BJ (cell line): ENCODE results near the gene PACS1. TPM values are rescaled to one million over a fixed set of nuclear protein-coding genes. Genes with fewer than 3 reads are reported as not detected.

Source experiments
- CTCF ChIA-PET: fragments of 350-600 bp; formaldehyde crosslinking; extraction: SDS; loops from one replicate; lab custom pipeline; 2021; ENCODE audit warnings: antibody characterized with exemption, inconsistent platforms; lab: Yijun Ruan, JAX
- POLR2A ChIA-PET: fragments of 300-600 bp; sonication (Branson Sonifier 250); formaldehyde crosslinking; extraction: SDS; loops from one replicate; lab custom pipeline; 2021; ENCODE audit warnings: antibody characterized with exemption; lab: Charles Lee
- DNase-seq: peaks from one replicate; pipeline ENCODE4 v3.0.0-alpha.2; 2011; ENCODE audit warnings: low read depth
- H3K27me3 ChIP-seq: 2 replicates; pipeline ENCODE4 v1.6.0; 2011; ENCODE audit warnings: low read length; ENCODE audit not compliant: control insufficient read depth, insufficient read depth
- H3K36me3 ChIP-seq: 2 replicates; pipeline ENCODE4 v1.5.1; 2011; ENCODE audit warnings: low read length; ENCODE audit not compliant: control insufficient read depth, insufficient read depth
- H3K4me3 ChIP-seq: 2 replicates; pipeline ENCODE4 v1.5.1; 2011; ENCODE audit warnings: low read depth, mild to moderate bottlenecking, control low read depth, low read length
- CTCF ChIP-seq: IDR thresholded peaks from 2 replicates; pipeline ENCODE4 v1.5.1; 2011; ENCODE audit warnings: low read depth, mild to moderate bottlenecking, control low read depth, inconsistent platforms, low read length, moderate library complexity; ENCODE audit not compliant: insufficient read depth
- polyA plus RNA-seq: library from polyadenylated mRNA; depleted of rRNA; stranded (reverse); fragments of >200 nt; gene quantifications from 2 replicates; pipeline ENCODE4 v1.2.3, GENCODE V29; 2011

Gene PACS1
- polyA plus RNA-seq, 1 experiment = 34.3 TPM

GRCh38 chr11:66207816-66208215 is 137.7 kb downstream of the PACS1 start:
- no peak for TF ChIP-seq CTCF
- POLR2A ChIA-PET = no interaction called here
- CTCF ChIA-PET = interaction anchor here (1.1 to 2.8 kb wide), 2 partner anchors 15 to 140 kb away, joined by 3 to 17 read pairs; no protein-coding TSS in a partner anchor
- DNase-seq = no peak
- H3K27me3 ChIP-seq = no peaks in the 10 kb centered on the region
- peaks cover 9% of the 10 kb centered on the region for H3K36me3 ChIP-seq
- H3K4me3 ChIP-seq = no peak overlapping the region

GRCh38 chr11:66211100-66211499 is 141.0 kb downstream of the PACS1 start:
- Histone ChIP-seq H3K27me3 (no peaks in the 10 kb centered on the region), H3K4me3 (no peak overlapping the region), H3K36me3 (peaks cover 17% of the 10 kb centered on the region)
- no peak for TF ChIP-seq CTCF
- ChIA-PET POLR2A (no interaction called here), CTCF (no interaction called here)
- no peak for DNase-seq

GRCh38 chr11:66216911-66217310 is 146.8 kb downstream of the PACS1 start:
- TF ChIP-seq CTCF = no peak
- ChIA-PET POLR2A (no interaction called here), CTCF (interaction anchor here (2.0 kb wide), 1 partner anchor 43 kb away, joined by 4 read pairs; no protein-coding TSS in a partner anchor)
- DNase-seq = no peak
- Histone ChIP-seq H3K4me3 (no peak overlapping the region), H3K27me3 (no peaks in the 10 kb centered on the region), H3K36me3 (peaks cover 27% of the 10 kb centered on the region)

GRCh38 chr11:66218036-66218435 is 148.0 kb downstream of the PACS1 start:
- POLR2A ChIA-PET = no interaction called here
- CTCF ChIA-PET = interaction anchor here (1.2 kb wide), 1 partner anchor 19 kb away, joined by 3 read pairs; no protein-coding TSS in a partner anchor
- H3K4me3 ChIP-seq = no peak overlapping the region
- DNase-seq = no peak
- TF ChIP-seq CTCF = no peak
- peaks cover 26% of the 10 kb centered on the region for H3K36me3 ChIP-seq
- H3K27me3 ChIP-seq = no peaks in the 10 kb centered on the region

- peaks cover 23% of the 10 kb centered on the region for H3K36me3 ChIP-seq
- H3K4me3 ChIP-seq = no peak overlapping the region
- H3K27me3 ChIP-seq = no peaks in the 10 kb centered on the region
- no peak for TF ChIP-seq CTCF
- no peak for DNase-seq
- ChIA-PET POLR2A (no interaction called here), CTCF (interaction anchor here (5.7 kb wide), 1 partner anchor 16 kb away, joined by 29 read pairs; no protein-coding TSS in a partner anchor)
Measured at GRCh38 chr11:66218846-66219620, 149.0 kb downstream of the PACS1 start.
